Measurements from ENCODE around the gene TMPRSS13.

TMPRSS13 gene

DNA sequence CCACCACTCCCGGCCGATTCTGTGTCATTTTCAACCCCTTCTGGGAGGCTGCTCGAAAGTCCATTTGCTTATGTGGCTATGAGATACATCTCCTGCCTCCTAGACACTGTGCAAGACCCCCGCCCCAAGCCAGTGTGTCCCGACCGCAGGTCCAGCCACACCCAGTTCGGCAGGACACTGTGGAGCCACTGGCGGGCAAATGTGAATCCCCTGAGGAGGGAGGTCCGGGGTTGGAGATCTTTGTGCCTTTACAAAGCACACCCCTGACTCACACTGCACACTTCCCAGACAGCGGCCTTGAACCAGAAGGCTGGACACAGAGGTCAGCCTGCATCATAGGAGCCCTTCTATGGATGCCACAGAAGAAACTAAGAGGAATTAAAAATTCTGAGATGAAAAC lies 70.1 kb downstream of the TMPRSS13 start:
- Histone ChIP-seq H3K27me3 (ENCODE audit: control insufficient read depth, insufficient read depth, low read length) (no peaks in the 10 kb centered on the region), H3K9ac (ENCODE audit: low read depth, low read length) (no peak overlapping the region), H3K9me3 (ENCODE audit: control insufficient read depth, insufficient read depth, low read length) (no peaks in the 10 kb centered on the region), H3K27ac (ENCODE audit: low read depth, low read length) (no peak overlapping the region), H3K4me3 (ENCODE audit: low read depth, low read length) (no peak overlapping the region), H3K36me3 (ENCODE audit: control insufficient read depth, insufficient read depth, low read length) (no peaks in the 10 kb centered on the region), H3K4me1 (ENCODE audit: control insufficient read depth, insufficient read depth, low read length) (peaks cover 12% of the 10 kb centered on the region)

DNA sequence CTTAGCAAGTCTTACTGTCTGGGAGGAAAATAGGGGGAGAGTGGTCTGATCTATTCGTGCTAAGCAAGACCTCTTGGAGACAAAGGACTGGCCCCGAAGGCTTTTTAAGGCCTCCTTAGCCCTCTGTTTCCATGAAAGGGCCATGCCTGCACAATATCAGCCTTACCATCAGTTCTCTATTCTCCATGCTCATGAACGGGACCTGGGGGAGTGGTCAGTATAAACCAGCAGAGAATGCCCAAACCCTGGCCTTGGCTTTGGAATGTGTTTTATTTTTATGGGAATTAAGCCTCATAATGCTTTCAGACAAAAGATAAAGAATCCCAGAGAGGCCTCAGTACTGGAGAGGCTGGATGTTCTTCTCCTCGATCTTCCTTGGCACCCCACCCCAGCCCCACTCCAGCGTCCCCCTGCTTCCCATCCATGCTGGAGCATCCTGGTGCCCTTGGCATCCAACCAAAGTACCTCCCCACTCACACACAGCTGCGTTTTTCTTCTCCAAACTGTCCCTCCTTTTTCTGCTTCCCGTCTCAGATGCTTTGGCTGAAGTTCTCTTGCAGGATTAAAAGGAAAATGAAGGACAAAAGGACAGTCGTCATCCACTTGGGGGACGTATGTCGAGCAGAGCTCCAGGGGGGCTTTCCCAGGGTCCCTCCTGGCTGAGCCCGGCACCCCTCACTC lies 71.3 kb downstream of the TMPRSS13 start:
- H3K27me3 ChIP-seq (ENCODE audit: control insufficient read depth, insufficient read depth, low read length): no peaks in the 10 kb centered on the region

DNA sequence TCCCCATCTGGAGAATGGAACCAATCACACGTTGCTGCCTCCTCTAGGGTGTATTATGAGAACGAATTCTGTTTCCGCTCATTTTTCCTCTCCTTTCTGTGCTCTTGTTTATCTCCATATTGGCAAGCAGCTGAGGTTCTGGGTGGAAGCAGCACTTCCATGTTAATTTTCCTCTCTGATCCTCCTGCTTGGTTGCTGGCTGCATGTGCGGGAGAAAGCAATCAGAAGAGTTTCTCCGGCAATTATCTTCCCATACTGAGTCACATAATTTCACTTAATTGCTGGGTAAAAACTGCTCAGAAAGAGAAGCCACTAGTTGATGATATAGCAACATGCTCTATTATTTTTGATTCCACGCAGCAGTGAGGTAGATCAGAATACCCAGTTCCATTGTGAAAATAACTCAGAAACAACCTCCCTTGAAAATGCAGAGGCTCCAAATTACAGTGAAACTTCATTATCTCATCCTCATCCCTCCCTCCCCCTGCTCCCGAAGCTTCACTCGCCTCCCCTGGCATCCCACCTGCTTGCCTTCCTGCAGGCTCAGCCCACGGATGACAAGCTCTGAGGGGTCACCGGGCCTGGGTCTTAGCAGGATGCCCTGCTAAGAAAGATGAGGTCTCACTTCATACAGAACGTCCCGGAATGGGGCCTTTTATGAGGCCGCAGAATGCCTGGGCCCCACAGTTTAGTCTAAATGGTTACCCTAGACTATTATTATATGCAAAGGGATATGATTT lies 73.1 kb downstream of the TMPRSS13 start:
- Histone ChIP-seq H3K9me3 (ENCODE audit: control insufficient read depth, insufficient read depth, low read length) (no peaks in the 10 kb centered on the region), H3K36me3 (ENCODE audit: control insufficient read depth, insufficient read depth, low read length) (no peaks in the 10 kb centered on the region), H3K9ac (ENCODE audit: low read depth, low read length) (no peak overlapping the region), H3K27me3 (ENCODE audit: control insufficient read depth, insufficient read depth, low read length) (no peaks in the 10 kb centered on the region), H3K4me3 (ENCODE audit: low read depth, low read length) (no peak overlapping the region), H3K27ac (ENCODE audit: low read depth, low read length) (no peak overlapping the region), H3K4me1 (ENCODE audit: control insufficient read depth, insufficient read depth, low read length) (peaks cover 9% of the 10 kb centered on the region)

More for the DNA sequence above, 71.3 kb downstream of the TMPRSS13 start:
- no peaks in the 10 kb centered on the region for H3K36me3 ChIP-seq (ENCODE audit: control insufficient read depth, insufficient read depth, low read length)
- no peak overlapping the region for H3K4me3 ChIP-seq (ENCODE audit: low read depth, low read length)
- no peaks in the 10 kb centered on the region for H3K9me3 ChIP-seq (ENCODE audit: control insufficient read depth, insufficient read depth, low read length)
- H3K9ac ChIP-seq (ENCODE audit: low read depth, low read length): no peak overlapping the region
- no peak overlapping the region for H3K27ac ChIP-seq (ENCODE audit: low read depth, low read length)
- peaks cover 12% of the 10 kb centered on the region for H3K4me1 ChIP-seq (ENCODE audit: control insufficient read depth, insufficient read depth, low read length)

DNA sequence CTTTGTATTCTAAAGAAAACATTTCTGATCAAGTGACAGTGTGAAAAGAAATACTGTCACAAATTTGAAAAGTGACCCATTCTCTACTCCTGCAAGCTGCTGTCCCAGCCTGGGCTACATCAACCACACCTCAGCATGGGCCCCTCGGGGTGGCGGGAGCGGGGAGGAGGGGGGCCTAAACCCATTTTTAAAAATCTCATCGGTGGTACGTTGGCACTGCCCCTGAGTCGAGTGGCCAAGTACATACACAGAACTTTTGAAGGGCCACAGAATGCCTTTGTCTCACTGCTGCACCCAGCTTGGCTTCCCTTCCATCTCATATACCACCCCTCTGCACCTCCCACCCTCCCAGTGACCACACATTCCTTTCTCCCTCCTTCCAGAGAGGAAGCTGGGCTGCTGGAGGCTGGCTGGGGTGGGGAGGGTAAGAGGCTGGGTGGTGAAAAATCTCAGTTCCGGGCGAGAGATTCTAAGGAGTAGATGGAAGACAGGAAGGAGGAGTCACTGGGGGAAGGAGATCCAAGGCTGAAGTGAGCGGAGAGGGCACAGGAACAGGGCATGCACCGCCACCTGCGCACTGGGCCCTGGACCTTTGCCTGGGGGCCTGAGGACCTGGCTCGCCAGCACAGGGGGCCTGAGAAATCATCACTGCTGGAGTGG lies 73.9 kb downstream of the TMPRSS13 start:
- Histone ChIP-seq H3K27ac (ENCODE audit: low read depth, low read length) (no peak overlapping the region), H3K36me3 (ENCODE audit: control insufficient read depth, insufficient read depth, low read length) (no peaks in the 10 kb centered on the region), H3K27me3 (ENCODE audit: control insufficient read depth, insufficient read depth, low read length) (no peaks in the 10 kb centered on the region)

DNA sequence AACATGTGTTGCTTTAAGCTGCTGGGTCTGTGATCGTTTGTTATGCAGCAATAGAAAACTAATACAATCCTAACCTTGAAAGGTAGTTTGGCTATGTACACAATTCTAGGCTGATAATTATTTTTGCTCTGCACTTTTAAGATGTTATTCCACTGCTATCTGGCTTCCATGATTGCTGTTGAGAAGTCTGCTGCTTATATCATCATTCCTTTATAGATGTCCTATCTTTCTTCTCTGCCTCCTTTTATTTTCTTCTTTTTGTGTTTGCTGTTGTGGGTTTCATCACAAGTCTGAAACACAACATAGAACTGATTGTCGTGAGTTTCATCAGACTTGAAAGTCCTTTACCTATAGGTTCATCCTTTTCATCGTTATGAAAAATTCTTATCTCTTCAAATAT lies 76.9 kb downstream of the TMPRSS13 start:
- Histone ChIP-seq H3K4me3 (ENCODE audit: low read depth, low read length) (no peak overlapping the region), H3K9me3 (ENCODE audit: control insufficient read depth, insufficient read depth, low read length) (no peaks in the 10 kb centered on the region), H3K9ac (ENCODE audit: low read depth, low read length) (no peak overlapping the region), H3K36me3 (ENCODE audit: control insufficient read depth, insufficient read depth, low read length) (no peaks in the 10 kb centered on the region), H3K4me1 (ENCODE audit: control insufficient read depth, insufficient read depth, low read length) (peaks cover 6% of the 10 kb centered on the region), H3K27ac (ENCODE audit: low read depth, low read length) (no peak overlapping the region), H3K27me3 (ENCODE audit: control insufficient read depth, insufficient read depth, low read length) (no peaks in the 10 kb centered on the region)

More for the DNA sequence above, 73.9 kb downstream of the TMPRSS13 start:
- H3K4me1 ChIP-seq (ENCODE audit: control insufficient read depth, insufficient read depth, low read length): peaks cover 6% of the 10 kb centered on the region
- H3K9ac ChIP-seq (ENCODE audit: low read depth, low read length): no peak overlapping the region
- no peak overlapping the region for H3K4me3 ChIP-seq (ENCODE audit: low read depth, low read length)
- no peaks in the 10 kb centered on the region for H3K9me3 ChIP-seq (ENCODE audit: control insufficient read depth, insufficient read depth, low read length)

DNA sequence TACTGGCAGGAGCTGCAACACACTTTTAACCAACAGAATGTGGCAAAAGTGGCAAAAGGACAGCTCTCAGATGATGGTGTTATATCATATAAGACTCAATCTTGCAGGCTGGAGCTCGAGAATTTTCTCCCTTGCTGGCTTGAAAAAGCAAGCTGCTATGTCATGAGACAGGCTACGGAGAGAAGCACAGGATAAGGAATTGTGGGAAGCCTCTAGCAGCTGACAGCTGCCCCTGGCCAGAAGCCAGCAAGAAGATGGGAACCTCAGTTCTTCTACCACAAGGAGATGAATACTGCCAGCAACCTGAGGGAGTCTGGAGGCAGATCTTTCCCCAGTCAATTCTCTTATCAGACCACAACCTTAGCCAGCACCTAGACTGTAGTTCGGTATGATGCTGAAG lies 77.3 kb downstream of the TMPRSS13 start:
- Histone ChIP-seq H3K36me3 (ENCODE audit: control insufficient read depth, insufficient read depth, low read length) (no peaks in the 10 kb centered on the region), H3K9ac (ENCODE audit: low read depth, low read length) (no peak overlapping the region), H3K4me1 (ENCODE audit: control insufficient read depth, insufficient read depth, low read length) (peaks cover 6% of the 10 kb centered on the region), H3K27me3 (ENCODE audit: control insufficient read depth, insufficient read depth, low read length) (no peaks in the 10 kb centered on the region), H3K9me3 (ENCODE audit: control insufficient read depth, insufficient read depth, low read length) (no peaks in the 10 kb centered on the region), H3K4me3 (ENCODE audit: low read depth, low read length) (no peak overlapping the region), H3K27ac (ENCODE audit: low read depth, low read length) (no peak overlapping the region)

DNA sequence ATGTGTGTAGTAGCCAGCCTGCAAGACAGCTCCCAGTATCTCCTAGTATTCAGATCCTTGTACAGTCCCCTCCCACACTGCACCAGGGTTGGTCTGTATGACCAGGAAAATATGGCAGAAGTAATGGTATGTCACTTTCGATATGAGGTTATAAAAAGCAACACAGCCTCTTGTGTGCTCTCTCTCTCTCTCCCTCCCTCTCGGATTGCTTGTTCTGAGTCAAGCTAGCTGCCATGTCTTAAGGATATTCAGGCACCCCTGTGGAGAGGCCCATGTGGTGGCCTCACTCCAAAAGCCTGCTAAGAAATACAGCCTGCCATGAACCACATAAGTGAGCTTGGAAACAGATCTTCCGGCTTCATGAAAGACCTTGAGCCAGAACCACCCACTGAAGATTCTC lies 78.1 kb downstream of the TMPRSS13 start:
- H3K4me3 ChIP-seq (ENCODE audit: low read depth, low read length): no peak overlapping the region
- no peaks in the 10 kb centered on the region for H3K27me3 ChIP-seq (ENCODE audit: control insufficient read depth, insufficient read depth, low read length)
- H3K9ac ChIP-seq (ENCODE audit: low read depth, low read length): no peak overlapping the region
- H3K27ac ChIP-seq (ENCODE audit: low read depth, low read length): no peak overlapping the region
- H3K9me3 ChIP-seq (ENCODE audit: control insufficient read depth, insufficient read depth, low read length): no peaks in the 10 kb centered on the region
- H3K36me3 ChIP-seq (ENCODE audit: control insufficient read depth, insufficient read depth, low read length): no peaks in the 10 kb centered on the region
- H3K4me1 ChIP-seq (ENCODE audit: control insufficient read depth, insufficient read depth, low read length): peaks cover 6% of the 10 kb centered on the region
